NCI-H146 treated with DMSO at 0.1 percent for 48 hours (cell line): Measurements from ENCODE around the gene ACOT13.
"Not testable (repeated sequence)": the region's sequence is repeated elsewhere in the genome, so short reads cannot be mapped to it uniquely, and the experiment has no call there.

Source experiments
- DNase-seq: peaks from one replicate; lab custom pipeline; 2025; ENCODE audit not compliant: unreplicated experiment; lab: John Stamatoyannopoulos, UW

ACOT13 gene

DNA sequence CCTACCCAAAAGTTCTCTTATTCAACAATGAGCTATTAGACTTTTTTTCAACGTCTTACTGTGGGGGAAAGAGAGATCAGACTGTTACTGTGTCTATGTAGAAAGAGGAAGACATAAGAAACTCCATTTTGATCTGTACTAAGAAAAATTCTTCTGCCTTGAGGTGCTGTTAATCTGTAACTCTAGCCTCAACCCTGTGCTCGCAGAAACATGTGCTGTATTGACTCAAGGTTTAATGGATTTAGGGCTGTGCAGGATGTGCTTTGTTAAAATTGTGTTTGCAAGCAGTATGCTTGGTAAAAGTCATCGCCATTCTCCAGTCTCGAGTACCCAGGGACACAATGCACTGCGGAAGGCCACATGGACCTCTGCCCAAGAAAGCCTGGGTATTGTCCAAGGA is 5.1 kb upstream of the ACOT13 start:
- DNase-seq, result not testable (repeated sequence)

DNA sequence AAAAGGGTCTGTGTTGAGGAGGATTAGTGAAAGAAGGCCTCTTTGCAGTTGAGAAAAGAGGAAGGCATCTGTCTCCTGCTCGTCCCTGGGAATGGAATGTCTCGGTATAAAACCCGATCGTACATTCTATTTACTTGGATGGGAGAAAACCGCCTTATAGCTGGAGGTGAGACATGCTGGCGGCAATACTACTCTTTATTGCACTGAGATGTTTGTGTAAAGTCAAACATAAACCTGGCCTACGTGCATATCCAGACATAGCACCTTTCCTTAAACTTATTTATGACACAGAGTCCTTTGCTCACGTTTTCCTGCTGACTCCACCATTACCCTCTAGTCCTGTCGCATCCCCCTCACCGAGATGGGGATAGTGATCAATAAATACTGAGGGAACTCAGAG is 4.6 kb upstream of the ACOT13 start:
- DNase-seq, result no peak

GRCh38 chr6:24663189-24663588 is 3.7 kb upstream of the ACOT13 start:
- DNase-seq, result no peak

DNA sequence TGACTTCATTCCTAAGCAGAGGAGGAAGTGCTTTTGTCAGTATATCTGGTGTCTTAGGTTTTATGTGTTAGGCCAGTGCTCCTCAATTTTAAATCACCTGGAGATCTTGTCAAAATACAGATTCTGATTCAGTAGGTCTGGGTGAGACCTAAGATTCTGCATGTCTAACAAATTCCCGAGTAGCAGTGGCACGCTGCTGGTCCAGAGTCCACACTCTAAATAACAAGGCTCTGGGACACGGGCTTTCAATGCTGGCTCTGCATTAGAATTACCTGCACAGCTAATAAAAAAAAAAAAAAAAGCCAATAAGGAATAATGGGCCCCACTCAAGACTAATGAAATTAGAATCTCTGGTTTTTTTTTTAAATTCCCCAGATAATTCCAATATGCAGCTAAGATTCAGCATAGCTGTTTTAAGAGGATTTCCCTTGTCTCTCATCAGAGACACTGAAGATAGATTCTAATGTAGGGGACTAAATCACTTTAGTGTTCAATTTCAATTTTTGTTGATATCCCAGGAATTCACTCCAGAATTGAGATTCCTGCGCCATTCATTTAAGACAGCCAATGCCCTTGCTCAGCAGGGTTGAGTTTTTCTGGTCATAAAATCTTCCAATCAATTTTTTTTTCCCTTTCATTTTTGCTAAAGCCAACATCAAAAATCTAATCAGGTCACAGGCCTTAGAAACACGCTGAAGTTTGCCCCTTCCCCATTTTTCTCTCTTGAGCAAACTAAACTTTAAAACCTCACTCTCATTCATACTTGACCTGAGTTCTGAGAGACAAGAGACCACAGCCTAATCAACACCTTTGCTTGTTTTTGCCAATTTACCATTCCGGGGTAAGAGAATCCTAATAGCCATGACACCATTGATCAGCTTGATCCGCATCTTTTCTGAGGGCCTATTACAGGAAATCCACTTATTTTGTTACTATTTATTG is 2.6 kb upstream of the ACOT13 start:
- DNase-seq, result no peak

DNA sequence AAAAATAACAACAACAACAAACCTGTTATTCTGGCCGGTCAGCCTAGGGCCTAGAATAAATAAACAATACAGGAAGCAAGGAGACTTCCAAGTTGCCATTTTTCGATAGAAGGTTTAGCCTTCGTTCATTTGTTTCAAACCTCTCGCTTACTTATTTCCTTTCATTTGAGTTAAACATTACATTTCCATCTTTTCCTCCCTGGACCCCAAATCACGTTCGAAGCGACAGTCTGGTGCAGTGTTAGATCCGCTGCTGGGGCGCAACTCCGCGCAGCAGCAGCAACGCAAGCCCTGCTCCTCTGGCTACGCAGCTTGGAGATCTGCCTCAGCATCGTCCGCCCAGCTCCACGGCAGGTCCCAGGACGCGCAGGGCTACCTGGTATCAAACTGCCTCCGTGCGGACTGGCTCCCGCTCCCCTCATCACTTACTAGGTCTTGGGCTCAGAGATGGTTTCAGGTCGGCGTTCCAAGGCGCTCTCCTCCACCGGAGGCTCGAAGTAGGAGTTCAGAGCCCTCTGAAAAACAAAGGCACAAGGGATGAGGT is 708 bp upstream of the ACOT13 start:
- DNase-seq, result peak; percentile 57

- DNase-seq, result no peak
These were observed 514 bp downstream of the ACOT13 start for GRCh38 chr6:24667378-24667803.

GRCh38 chr6:24668066-24668996 is 1.5 kb downstream of the ACOT13 start:
- DNase-seq, result not testable (repeated sequence)

- DNase-seq, result no peak
These were observed 2.1 kb downstream of the ACOT13 start for GRCh38 chr6:24668997-24669361.

GRCh38 chr6:24670492-24670891 is 3.6 kb downstream of the ACOT13 start:
- not testable (repeated sequence) for DNase-seq

GRCh38 chr6:24671077-24671476 is 4.2 kb downstream of the ACOT13 start:
- not testable (repeated sequence) for DNase-seq

GRCh38 chr6:24672620-24673182 is 5.8 kb downstream of the ACOT13 start:
- DNase-seq, result no peak

DNA sequence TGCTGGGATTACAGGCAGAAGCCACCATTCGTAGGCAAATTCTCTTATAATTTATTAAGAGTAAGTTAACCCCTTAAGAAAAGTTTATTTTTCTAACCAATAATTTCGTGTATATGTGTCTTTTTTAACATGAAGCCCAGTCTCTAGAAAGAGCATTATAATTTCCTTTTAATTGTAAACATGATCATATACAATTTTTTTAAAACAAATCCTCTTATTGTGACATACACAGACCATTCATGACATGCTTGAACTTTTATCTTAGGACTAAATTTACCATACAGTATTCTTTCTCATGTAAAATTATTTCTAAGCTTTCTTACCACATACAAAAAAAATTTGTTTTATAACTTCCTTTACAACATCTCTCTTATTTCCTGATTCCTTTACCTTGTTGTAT is 6.7 kb downstream of the ACOT13 start:
- no peak for DNase-seq

- not testable (repeated sequence) for DNase-seq
These were observed 12.0 kb downstream of the ACOT13 start for GRCh38 chr6:24678792-24679352.

DNA sequence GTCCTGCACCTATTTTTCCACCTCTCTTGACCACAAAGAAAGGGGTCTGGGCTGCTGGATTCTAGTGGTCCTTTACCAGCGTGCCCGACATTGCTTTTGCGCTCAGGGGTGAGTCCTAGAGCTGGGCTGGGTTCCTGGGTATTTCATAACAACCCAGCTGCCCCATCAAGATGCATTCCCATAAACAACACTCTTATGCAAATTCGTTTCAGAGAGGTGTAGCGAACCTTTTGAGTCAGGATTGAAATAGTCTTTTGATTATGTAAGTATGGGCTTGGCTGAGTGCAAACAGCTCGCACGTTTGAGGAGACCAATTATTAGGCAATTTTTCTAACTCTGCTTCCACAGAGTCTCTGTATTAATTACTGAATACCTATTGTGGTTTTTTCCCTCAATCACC is 13.7 kb downstream of the ACOT13 start:
- no peak for DNase-seq

- peak; percentile 8 for DNase-seq
These were observed 16.7 kb downstream of the ACOT13 start for GRCh38 chr6:24683297-24684296.

DNA sequence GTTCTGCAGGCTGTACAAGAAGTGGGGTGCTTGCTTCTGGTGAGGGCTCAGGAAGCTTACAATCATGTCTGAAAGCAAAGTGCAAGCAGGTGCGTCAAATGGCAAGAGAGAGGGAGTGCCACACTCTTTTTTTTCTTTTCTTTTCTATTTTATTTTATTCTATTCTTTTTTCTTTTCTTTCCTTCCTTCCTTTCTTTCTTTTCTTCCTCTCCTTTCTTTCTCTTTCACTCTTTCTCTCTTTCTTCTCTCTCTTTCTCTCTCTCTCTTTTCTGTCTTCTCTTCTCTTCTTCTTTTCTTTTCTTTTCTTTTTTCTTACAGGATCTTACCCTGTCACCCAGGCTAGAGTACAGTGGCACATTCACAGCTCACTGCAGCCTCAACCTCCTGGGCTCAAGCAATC is 19.5 kb downstream of the ACOT13 start:
- DNase-seq, result no peak

GRCh38 chr6:24686946-24687345 is 20.1 kb downstream of the ACOT13 start:
- DNase-seq, result no peak

DNA sequence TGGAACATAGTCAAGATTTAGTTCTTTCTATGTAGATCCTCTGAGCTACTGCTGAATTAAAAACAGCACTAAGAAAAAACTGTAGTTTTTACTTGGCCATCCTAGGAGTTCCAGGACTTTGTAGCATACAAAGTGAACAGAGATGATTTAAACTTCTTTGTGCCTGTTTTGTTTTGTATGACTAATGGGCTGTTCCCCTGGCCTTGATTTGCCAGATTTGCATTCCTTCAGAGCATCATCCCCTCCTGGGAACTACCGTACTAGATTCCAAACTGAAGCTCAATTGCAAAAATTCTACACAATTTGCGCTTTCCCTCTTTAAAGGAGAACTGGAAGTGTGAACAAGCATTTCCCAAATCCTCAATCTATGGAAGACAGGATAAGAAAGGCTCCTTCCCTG is 23.1 kb downstream of the ACOT13 start:
- DNase-seq, result no peak

DNA sequence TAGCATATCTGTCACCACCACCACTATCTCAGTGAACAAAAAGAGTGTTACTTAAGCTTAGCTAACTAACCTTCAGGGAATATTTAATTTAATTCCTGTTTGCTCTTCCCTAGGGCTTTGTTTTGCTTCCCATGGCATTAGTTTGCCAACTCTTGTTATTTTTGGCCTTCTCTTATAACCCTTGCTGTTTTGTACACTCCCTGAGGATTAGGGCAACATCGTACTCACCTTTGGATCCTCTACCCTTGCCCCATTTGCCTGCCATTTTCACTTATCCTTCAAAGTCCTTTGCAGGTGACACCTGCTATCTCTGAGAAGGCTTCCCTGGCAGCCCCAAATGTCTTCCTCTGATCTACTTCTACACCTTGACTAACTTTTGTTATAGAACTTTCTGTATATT is 23.7 kb downstream of the ACOT13 start:
- peak; percentile 31 for DNase-seq

DNA sequence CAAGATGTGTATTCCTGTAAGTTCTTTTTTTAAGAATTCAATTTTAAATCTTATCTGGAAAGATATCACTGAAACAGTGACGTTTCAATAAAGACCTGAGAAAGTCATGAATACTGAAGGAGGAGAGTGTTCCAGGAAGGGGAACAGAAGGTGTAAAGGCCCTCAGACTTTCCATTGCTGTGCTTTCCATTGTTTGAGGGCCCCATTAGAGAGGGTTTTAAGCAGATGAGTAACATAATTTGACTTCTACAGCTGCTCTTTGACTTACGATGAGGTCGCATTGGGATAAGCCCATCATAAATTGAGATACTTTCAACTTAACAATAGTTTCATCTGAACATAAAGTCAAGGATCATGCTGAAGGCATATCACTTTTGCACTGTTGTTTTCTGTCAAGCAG is 24.7 kb downstream of the ACOT13 start:
- no peak for DNase-seq
